ENCODE results near the gene TMEM63C. TPM values are rescaled to one million over a fixed set of nuclear protein-coding genes. Genes with fewer than 3 reads are reported as not detected.

The TMEM63C gene
- total RNA-seq, 1 experiment from 2014 or later, result 5.7 TPM

DNA sequence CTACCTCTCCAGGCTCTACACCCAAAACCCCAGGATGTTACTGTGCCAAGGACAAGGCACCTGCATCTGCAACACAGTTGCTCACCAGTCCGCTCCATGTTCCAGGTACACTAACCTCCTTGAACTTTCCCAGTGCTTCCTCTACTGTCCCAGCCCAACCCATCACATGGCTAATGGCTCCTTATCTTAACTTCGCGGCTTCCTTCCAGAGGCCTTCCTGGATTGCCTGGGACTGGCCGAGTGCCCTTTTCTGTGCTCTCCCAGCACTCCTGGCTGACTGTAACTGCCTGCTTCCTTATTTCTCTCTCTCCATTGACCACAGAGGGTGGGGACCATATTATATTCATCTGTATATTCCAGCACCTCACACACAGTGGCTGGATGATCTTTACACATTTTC is 118.2 kb downstream of the TMEM63C start:
- Histone ChIP-seq H3K4me2 (ENCODE audit: low read length) (no peak overlapping the region), H3K9me3 (ENCODE audit: control insufficient read depth in 1 of 2, insufficient read depth in 1 of 2, low read depth in 1 of 2, low read length in 2 of 2) (no peaks in the 10 kb centered on the region), H3K79me2 (ENCODE audit: insufficient read depth, low read length) (no peaks in the 10 kb centered on the region), H3K9me2 (ENCODE audit: insufficient read depth) (no peaks in the 10 kb centered on the region), H3K27me3 (ENCODE audit: insufficient read depth, low read length) (no peaks in the 10 kb centered on the region), H3K36me3 (ENCODE audit: control insufficient read depth in 1 of 2, insufficient read depth in 2 of 2, low read length in 2 of 2) (peaks cover 0 to 13% of the 10 kb centered on the region in 2 experiments; a peak in 1 of 4 replicates), H3K4me1 (ENCODE audit: control insufficient read depth in 1 of 2, insufficient read depth in 2 of 2, low read length in 2 of 2) (peaks cover 19 to 22% of the 10 kb centered on the region in 2 experiments), H3K4me3 (replicated peaks in 1 of 2; ENCODE audit: low read depth in 1 of 2, low read length in 2 of 2) (no peak overlapping the region), H3K9ac (ENCODE audit: low read length) (no peak overlapping the region), H2AFZ (ENCODE audit: low read depth, low read length, poor library complexity, severe bottlenecking) (no peak overlapping the region), H4K20me1 (ENCODE audit: insufficient read depth) (no peaks in the 10 kb centered on the region), H3K27ac (ENCODE audit: low read depth, low read length) (no peak overlapping the region)
- DNase-seq (ENCODE audit: low read depth, low spot score) (no peak), ATAC-seq (no peak)
- CTCF ChIA-PET, result interaction anchor here (1.6 kb wide), 1 partner anchor 148 kb away, joined by 5 read pairs; no protein-coding TSS in a partner anchor
- RAD21 ChIA-PET (ENCODE audit: low non-redundant PET in 1 of 2, low total read pairs in 2 of 2, uncharacterized antibody in 2 of 2, unreplicated experiment in 2 of 2), result no interaction called here
- BruUV-seq (replicated peaks), result no TSS peak
- intact Hi-C loops (cut with micrococcal nuclease), result loop anchor here (2.0 to 5.0 kb wide), 2 partner anchors 158 to 251 kb away; partner anchors contain the start of genes AHSA1 and VIPAS39
- TF ChIP-seq YY1 (IDR thresholded peaks at IDR 0.05; ENCODE audit: extremely low read depth, insufficient replicate concordance, low read depth, low read length) (no peak), EGR1 (IDR thresholded peaks at IDR 0.05; ENCODE audit: low read depth) (no peak), POLR2AphosphoS5 (IDR thresholded peaks at IDR 0.05; ENCODE audit: low read depth, low read length) (no peak), CEBPB (IDR thresholded peaks at IDR 0.05; ENCODE audit: low read depth) (no peak), CBX3 (IDR thresholded peaks at IDR 0.05; ENCODE audit: low read depth) (no peak), EZH2phosphoT487 (IDR thresholded peaks at IDR 0.05; ENCODE audit: borderline replicate concordance) (no peak), ZFX (IDR thresholded peaks at IDR 0.05) (no peak), TCF7L2 (IDR thresholded peaks at IDR 0.05; ENCODE audit: borderline replicate concordance, extremely low read depth, insufficient read depth, insufficient read length) (no peak), SIN3A (IDR thresholded peaks at IDR 0.05; ENCODE audit: low read depth) (no peak), RAD21 (IDR thresholded peaks at IDR 0.05; ENCODE audit: low read depth) (no peak), JUND (IDR thresholded peaks at IDR 0.05) (no peak), POLR2A (IDR thresholded peaks at IDR 0.05; ENCODE audit: borderline replicate concordance, extremely low read depth, insufficient read depth, insufficient read length) (no peak), SRF (IDR thresholded peaks at IDR 0.05; ENCODE audit: low read depth) (no peak), ELF1 (IDR thresholded peaks at IDR 0.05; ENCODE audit: borderline replicate concordance, low read depth) (no peak), SP1 (IDR thresholded peaks at IDR 0.05; ENCODE audit: low read depth) (no peak)
- TF ChIP-seq, protein P1, sequence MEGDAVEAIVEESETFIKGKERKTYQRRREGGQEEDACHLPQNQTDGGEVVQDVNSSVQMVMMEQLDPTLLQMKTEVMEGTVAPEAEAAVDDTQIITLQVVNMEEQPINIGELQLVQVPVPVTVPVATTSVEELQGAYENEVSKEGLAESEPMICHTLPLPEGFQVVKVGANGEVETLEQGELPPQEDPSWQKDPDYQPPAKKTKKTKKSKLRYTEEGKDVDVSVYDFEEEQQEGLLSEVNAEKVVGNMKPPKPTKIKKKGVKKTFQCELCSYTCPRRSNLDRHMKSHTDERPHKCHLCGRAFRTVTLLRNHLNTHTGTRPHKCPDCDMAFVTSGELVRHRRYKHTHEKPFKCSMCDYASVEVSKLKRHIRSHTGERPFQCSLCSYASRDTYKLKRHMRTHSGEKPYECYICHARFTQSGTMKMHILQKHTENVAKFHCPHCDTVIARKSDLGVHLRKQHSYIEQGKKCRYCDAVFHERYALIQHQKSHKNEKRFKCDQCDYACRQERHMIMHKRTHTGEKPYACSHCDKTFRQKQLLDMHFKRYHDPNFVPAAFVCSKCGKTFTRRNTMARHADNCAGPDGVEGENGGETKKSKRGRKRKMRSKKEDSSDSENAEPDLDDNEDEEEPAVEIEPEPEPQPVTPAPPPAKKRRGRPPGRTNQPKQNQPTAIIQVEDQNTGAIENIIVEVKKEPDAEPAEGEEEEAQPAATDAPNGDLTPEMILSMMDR (IDR thresholded peaks at IDR 0.05 in 2 of 3, conservative IDR thresholded peaks at IDR 0.05 in 1 of 3; ENCODE audit: borderline replicate concordance in 1 of 3, insufficient read depth in 1 of 3, low read depth in 2 of 3, low read length in 2 of 3), result no peak
- TF ChIP-seq, protein P2, sequence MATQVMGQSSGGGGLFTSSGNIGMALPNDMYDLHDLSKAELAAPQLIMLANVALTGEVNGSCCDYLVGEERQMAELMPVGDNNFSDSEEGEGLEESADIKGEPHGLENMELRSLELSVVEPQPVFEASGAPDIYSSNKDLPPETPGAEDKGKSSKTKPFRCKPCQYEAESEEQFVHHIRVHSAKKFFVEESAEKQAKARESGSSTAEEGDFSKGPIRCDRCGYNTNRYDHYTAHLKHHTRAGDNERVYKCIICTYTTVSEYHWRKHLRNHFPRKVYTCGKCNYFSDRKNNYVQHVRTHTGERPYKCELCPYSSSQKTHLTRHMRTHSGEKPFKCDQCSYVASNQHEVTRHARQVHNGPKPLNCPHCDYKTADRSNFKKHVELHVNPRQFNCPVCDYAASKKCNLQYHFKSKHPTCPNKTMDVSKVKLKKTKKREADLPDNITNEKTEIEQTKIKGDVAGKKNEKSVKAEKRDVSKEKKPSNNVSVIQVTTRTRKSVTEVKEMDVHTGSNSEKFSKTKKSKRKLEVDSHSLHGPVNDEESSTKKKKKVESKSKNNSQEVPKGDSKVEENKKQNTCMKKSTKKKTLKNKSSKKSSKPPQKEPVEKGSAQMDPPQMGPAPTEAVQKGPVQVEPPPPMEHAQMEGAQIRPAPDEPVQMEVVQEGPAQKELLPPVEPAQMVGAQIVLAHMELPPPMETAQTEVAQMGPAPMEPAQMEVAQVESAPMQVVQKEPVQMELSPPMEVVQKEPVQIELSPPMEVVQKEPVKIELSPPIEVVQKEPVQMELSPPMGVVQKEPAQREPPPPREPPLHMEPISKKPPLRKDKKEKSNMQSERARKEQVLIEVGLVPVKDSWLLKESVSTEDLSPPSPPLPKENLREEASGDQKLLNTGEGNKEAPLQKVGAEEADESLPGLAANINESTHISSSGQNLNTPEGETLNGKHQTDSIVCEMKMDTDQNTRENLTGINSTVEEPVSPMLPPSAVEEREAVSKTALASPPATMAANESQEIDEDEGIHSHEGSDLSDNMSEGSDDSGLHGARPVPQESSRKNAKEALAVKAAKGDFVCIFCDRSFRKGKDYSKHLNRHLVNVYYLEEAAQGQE (IDR thresholded peaks at IDR 0.05; ENCODE audit: low read depth), result no peak
- TF ChIP-seq, protein P3, sequence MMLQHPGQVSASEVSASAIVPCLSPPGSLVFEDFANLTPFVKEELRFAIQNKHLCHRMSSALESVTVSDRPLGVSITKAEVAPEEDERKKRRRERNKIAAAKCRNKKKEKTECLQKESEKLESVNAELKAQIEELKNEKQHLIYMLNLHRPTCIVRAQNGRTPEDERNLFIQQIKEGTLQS (IDR thresholded peaks at IDR 0.05), result no peak
- TF ChIP-seq, protein P4, sequence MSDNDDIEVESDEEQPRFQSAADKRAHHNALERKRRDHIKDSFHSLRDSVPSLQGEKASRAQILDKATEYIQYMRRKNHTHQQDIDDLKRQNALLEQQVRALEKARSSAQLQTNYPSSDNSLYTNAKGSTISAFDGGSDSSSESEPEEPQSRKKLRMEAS (IDR thresholded peaks at IDR 0.05), result no peak
- POLR2A ChIA-PET, result no interaction called here

All from HCT116 (cell line).